Measurements from ENCODE around the gene MGMT.

The MGMT gene

DNA sequence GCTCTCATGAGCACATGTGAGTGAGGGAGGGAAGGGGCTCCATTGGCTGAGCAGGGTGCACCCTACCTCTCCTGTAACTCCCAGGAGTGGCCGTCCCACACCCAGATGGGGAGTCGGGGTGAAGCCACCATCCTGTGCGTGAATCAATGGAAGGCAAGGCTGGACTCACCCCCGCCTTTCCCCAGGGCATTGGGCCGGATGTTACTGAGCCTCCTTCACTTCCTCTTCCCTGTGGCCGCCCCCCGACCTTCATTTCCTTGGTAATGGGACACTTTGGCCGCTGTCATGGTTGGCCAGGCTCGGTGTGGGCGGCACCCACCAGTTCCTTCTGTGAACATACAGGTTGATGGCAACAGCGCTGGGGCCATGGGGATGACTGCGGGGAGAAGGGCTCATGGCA, 209.0 kb downstream of the MGMT start:
- no peak for DNase-seq (ENCODE audit: low read depth)
- TF ChIP-seq, protein P1, sequence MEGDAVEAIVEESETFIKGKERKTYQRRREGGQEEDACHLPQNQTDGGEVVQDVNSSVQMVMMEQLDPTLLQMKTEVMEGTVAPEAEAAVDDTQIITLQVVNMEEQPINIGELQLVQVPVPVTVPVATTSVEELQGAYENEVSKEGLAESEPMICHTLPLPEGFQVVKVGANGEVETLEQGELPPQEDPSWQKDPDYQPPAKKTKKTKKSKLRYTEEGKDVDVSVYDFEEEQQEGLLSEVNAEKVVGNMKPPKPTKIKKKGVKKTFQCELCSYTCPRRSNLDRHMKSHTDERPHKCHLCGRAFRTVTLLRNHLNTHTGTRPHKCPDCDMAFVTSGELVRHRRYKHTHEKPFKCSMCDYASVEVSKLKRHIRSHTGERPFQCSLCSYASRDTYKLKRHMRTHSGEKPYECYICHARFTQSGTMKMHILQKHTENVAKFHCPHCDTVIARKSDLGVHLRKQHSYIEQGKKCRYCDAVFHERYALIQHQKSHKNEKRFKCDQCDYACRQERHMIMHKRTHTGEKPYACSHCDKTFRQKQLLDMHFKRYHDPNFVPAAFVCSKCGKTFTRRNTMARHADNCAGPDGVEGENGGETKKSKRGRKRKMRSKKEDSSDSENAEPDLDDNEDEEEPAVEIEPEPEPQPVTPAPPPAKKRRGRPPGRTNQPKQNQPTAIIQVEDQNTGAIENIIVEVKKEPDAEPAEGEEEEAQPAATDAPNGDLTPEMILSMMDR (IDR thresholded peaks at IDR 0.05; ENCODE audit: insufficient read depth, low read depth, low read length, missing control alignments), result no peak
- no peak overlapping the region for H3K4me3 ChIP-seq (ENCODE audit: low read length)

DNA sequence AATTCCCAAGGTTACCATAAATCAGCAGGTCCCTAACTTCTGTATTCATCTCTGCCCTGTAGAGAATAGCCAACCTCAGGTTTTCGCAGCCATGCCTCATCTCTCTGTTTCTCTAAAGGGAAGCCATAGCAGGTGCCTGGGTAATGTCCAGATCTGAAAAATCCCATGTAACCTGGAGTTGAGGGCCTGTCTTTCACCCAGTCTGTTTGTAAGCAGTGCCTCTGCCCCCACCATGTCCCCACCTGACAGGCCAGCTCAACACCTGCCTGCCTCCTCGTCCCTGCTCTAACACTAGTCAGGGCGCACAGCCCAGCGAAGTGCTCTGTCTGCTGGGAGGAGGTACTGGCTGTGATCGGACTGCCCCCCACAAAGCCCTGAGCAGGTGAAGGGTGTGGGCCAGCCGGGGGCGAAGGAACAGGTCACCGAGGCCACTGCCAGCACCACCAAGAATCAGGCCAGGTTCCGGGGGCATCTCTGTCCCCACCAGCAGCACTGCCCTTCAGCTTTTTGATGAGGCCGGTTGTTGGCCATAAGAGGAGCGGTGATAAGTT, 210.4 kb downstream of the MGMT start:
- TF ChIP-seq, protein P1 (IDR thresholded peaks at IDR 0.05; ENCODE audit: insufficient read depth, low read depth, low read length, missing control alignments), result no peak
- DNase-seq (ENCODE audit: low read depth), result no peak
- H3K4me3 ChIP-seq (ENCODE audit: low read length), result no peak overlapping the region

DNA sequence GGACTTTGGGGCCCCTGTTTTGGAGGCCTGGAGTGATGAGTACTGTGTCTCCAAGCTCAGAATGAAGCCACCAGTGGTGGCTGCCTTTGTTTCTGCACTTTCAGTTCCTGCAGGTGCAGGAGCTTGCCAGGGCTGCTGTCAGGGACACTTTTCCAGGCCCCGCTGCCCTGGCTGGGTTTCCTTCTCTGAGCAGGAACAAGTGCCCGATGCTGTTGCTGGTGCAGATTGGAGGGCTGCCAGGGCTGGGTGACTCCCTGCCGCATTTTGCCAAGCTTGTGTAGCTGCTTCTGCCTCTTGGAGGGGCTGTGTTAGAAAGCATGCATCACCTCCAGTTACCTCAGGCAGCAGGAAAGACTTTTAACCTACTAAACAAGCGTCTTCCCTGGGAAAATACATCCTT, 211.1 kb downstream of the MGMT start:
- TF ChIP-seq, protein P1 (IDR thresholded peaks at IDR 0.05; ENCODE audit: insufficient read depth, low read depth, low read length, missing control alignments), result no peak
- no peak overlapping the region for H3K4me3 ChIP-seq (ENCODE audit: low read length)
- DNase-seq (ENCODE audit: low read depth), result no peak

DNA sequence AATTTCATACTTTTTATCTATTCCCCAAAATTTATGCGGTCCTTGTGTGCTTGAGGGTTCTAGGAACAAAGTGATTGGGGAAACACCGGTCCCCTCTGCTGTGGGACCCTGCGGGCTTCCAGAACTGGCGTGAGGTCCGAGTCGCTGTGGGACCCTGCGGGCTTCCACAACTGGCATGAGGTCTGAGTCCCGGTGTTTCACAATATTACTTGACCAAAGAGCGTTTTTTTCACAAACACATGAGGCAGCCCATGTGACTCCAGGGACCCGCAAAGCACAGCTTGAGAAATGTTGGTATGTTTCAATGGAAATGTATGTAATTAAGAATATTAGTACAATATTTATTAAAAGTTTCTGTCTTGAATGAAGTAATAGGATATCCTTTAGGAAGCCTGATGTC, 212.2 kb downstream of the MGMT start:
- TF ChIP-seq, protein P1 (IDR thresholded peaks at IDR 0.05; ENCODE audit: insufficient read depth, low read depth, low read length, missing control alignments), result no peak

DNA sequence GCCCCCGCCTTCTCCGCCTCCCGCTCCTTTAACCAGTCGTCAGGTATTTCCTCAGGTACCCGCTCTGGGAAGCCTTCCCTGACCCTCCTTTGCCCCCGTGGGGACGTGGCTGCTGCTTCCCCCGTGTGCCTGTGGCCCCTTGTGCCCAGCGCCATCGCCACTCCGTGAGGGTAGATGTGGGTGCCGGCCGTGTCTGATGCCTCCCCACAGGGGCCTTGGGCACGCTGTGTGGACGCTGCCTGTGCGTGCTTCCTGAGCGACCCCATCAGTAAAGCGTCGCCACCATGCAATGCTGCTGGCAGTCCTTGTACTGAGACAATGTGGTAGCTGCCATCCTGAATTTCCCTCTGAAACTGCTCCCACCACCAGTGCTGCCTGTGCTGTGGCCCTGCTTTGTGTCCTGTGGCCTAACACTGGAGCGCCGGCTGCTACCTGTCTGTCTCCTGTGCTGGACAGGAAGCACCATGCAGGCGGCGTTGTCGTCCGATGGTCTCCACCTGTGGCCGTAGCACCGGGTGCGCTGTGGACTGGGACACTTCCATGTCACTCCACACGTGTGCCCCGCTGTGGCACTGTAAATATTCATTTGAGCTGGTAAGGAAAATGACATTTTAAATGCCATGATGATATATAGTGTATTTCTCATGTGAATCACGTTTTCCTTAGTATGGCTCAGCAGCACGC, 213.8 kb downstream of the MGMT start:
- no peak for DNase-seq (ENCODE audit: low read depth)
- no peak overlapping the region for H3K4me3 ChIP-seq (ENCODE audit: low read length)
- TF ChIP-seq, protein P1 (IDR thresholded peaks at IDR 0.05; ENCODE audit: insufficient read depth, low read depth, low read length, missing control alignments), result no peak

More for the DNA sequence above, 212.2 kb downstream of the MGMT start:
- H3K4me3 ChIP-seq (ENCODE audit: low read length), result no peak overlapping the region
- no peak for DNase-seq (ENCODE audit: low read depth)

DNA sequence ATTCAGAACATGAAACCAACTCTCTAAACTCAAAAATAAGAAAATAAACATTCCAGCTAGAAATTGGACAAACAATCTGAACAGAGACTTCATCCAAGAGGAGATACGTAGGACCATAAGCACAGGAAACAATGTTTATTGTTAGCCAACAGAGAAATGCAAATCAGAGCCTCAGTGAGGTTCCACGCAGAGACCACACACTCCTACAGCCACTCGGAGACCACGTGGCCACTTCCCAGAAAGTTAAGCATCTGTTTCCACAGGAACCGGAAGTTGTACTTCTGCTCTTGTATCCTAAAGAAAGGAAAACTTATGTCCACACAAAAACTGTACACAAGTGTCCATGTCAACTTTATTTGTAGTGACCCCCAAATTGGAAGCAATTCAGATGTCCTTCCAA, 214.8 kb downstream of the MGMT start:
- H3K4me3 ChIP-seq (ENCODE audit: low read length), result no peak overlapping the region
- TF ChIP-seq, protein P1 (IDR thresholded peaks at IDR 0.05; ENCODE audit: insufficient read depth, low read depth, low read length, missing control alignments), result no peak
- no peak for DNase-seq (ENCODE audit: low read depth)

DNA sequence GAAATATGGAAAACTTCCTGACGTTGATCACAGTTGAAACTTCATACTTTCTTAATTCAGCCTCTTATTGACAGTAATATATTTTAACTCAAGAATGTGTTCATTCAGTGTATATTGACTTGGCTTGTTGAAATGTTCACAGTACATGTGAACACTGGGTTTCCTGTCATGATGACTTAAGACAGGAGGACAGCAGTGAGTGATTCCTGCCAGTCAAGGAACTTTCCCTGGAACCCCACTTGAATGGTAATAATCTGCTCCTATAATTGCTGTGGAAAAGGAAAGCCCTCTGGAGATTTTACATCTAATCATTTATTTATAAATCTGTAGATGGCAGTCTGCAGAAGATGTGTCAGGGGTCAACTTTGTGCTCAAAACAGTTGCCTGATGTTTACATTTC, 216.5 kb downstream of the MGMT start:
- no peak for DNase-seq (ENCODE audit: low read depth)
- no peak overlapping the region for H3K4me3 ChIP-seq (ENCODE audit: low read length)
- TF ChIP-seq, protein P1 (IDR thresholded peaks at IDR 0.05; ENCODE audit: insufficient read depth, low read depth, low read length, missing control alignments), result no peak
